ENCODE results near the gene LCK. TPM values are rescaled to one million over a fixed set of nuclear protein-coding genes. Genes with fewer than 3 reads are reported as not detected.

The LCK gene
- total RNA-seq, 4 donors from 2014 or later = 0.38 to 3.6 (median 1.6) TPM

GRCh38 chr1:32216566-32216965 lies 34.5 kb upstream of the LCK start:
- TF ChIP-seq, protein P1, sequence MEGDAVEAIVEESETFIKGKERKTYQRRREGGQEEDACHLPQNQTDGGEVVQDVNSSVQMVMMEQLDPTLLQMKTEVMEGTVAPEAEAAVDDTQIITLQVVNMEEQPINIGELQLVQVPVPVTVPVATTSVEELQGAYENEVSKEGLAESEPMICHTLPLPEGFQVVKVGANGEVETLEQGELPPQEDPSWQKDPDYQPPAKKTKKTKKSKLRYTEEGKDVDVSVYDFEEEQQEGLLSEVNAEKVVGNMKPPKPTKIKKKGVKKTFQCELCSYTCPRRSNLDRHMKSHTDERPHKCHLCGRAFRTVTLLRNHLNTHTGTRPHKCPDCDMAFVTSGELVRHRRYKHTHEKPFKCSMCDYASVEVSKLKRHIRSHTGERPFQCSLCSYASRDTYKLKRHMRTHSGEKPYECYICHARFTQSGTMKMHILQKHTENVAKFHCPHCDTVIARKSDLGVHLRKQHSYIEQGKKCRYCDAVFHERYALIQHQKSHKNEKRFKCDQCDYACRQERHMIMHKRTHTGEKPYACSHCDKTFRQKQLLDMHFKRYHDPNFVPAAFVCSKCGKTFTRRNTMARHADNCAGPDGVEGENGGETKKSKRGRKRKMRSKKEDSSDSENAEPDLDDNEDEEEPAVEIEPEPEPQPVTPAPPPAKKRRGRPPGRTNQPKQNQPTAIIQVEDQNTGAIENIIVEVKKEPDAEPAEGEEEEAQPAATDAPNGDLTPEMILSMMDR (IDR thresholded peaks at IDR 0.05; ENCODE audit: low read depth) = no peak

DNA sequence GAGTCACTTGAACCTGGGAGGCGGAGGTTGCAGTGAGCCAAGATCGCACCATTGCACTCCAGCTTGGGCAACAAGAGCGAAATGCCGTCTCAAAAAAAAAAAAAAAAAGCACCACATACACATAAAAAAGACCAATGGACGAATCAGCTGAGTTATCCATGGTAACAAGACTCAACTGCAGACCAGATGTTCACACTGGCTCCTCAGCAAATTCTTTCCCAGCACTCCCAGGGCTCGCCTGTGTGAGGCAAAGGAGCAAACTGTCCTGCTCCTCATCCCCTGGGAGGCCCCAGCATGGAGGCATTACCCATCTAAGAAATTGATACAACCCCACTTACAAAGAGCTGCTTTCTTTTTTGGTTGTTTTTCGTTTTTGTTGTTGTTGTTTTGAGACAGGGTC lies 32.0 kb upstream of the LCK start:
- TF ChIP-seq, protein P1 (IDR thresholded peaks at IDR 0.05; ENCODE audit: low read depth) = no peak

DNA sequence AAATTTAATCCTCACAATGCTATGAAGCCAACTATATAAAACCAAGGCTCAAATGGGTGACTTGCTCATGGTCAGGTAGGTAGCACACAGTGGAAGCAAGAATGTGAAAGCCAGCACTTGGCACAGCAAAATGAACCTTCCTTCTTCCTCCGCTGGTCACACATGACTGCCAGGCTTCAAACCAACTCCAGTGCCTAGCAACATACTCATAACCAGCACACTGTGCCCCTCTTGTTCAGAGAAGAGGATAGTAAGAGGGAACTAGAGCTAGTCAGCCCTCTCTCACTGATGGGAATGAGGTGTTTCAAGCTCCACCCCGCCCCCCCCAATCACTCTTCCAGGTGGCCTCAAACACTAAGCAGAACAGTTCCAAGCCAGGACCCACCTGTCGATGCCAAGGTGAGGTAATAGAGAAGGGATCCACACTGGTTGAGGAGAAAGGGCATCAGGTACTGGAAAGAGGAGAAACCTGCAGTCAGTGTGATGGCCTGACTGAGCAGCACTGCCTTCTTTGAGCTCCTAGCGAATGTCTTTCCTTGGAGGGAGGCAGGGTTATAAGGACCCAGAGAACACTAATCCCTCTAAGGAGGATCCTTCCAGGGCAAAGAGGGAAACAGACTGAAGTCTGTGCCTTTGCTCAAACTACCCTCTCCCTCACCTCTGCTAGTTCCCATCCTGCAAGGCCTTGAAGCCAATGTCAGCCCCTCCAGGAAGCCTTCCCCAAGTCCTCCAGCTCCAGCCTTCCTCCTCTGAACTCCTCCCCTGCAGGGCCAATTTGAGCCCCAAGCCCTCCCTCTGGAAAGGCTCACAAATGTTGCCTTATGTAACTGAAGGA lies 30.1 kb upstream of the LCK start:
- TF ChIP-seq, protein P1 (IDR thresholded peaks at IDR 0.05; ENCODE audit: low read depth) = no peak

DNA sequence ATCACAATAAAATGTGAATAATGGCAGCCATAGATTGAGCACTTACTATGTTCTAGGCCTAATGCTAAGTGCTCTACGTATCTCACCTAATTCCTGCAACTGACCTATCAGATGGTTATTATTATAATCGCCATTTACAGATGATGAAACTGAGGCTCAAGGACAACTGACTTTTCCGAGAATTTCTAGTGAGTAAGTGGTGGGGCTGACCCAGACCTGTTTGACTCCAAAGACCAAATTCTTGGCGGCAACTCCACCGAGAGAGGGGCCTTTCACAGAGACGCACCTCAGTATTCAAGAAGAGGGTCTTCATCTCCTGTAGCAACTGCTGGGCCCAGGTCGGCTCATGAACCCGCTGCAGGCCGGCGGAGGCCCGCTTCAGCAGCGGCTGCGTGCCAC lies 29.5 kb upstream of the LCK start:
- TF ChIP-seq, protein P1 (IDR thresholded peaks at IDR 0.05; ENCODE audit: low read depth) = no peak

DNA sequence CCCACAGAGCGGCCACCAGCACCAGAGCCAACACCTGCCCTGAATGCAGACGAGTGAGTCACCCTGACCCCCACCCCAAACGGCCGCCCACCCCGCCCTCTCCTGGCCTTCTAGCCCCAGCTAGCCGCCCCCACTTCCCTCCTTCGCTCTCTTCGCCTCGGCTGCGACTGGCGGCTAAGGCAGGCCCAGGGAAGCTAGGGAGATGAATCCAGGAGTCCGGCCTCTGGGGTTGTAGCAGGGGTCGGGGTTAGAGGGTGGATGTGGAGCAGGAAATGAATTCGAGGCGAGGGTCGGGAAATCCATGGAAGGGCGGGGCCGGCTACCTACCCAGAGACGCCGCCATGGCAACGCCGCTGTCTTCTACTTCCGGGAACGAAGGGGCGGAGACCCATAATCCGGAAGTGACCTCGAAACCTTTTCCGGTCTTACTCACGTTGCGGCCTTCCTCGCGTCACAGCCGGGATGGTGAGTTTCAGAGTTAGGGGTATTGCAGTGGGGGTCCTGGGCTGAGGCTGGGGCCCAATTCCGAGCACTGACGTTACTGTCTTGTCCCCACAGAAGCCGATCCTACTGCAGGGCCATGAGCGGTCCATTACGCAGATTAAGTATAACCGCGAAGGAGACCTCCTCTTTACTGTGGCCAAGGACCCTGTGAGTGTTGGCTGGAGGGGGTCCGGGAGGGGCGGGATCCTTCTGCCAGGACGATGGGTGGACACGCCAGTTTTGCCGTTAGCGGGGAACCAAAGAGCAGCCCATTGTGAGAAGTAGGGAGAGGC lies 28.9 kb upstream of the LCK start, which contains the start of the genes EIF3I and TMEM234:
EIF3I (plus strand) TSS at position 428 of the 776 bp plus-strand sequence; CDS start at position 463, 35 bp downstream.
TMEM234 (minus strand) TSS at position 374 of the 776 bp plus-strand sequence; CDS start at position 343, 31 bp downstream.
- TF ChIP-seq, protein P1 (IDR thresholded peaks at IDR 0.05; ENCODE audit: low read depth) = no peak

DNA sequence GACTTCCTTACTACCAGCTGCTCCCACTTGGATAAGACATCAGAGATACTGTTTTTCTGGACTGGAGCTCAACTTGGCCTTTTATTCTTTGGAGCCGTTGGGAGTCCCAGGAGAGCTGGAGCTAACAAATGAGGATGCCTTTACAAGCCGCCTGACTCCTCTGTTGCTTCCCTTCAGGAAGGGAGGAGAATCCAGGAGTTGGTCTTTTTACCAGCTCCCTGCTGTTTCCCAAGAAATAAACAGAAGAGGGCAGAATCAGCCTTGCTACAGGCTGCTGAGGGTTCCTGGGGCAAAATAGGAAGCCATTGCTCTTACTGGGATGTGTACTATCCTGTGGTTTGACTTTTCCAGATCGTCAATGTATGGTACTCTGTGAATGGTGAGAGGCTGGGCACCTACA lies 27.4 kb upstream of the LCK start:
- TF ChIP-seq, protein P1 (IDR thresholded peaks at IDR 0.05; ENCODE audit: low read depth) = no peak

GRCh38 chr1:32224285-32224684 lies 26.8 kb upstream of the LCK start:
- TF ChIP-seq, protein P1 (IDR thresholded peaks at IDR 0.05; ENCODE audit: low read depth) = no peak

All from subcutaneous adipose tissue (tissue), 4 donors.